HG02870 (cell line): ENCODE measurements around the gene LRP4.
"Not testable (repeated sequence)": the region's sequence is repeated elsewhere in the genome, so short reads cannot be mapped to it uniquely, and the experiment has no call there.

Source experiments
- ATAC-seq: cut with Tn5 transposase; IDR thresholded peaks from one replicate; pipeline ENCODE4 v1.9.1; 2021; ENCODE audit warnings: mild to moderate bottlenecking, moderate library complexity; ENCODE audit not compliant: unreplicated experiment

Gene LRP4

DNA sequence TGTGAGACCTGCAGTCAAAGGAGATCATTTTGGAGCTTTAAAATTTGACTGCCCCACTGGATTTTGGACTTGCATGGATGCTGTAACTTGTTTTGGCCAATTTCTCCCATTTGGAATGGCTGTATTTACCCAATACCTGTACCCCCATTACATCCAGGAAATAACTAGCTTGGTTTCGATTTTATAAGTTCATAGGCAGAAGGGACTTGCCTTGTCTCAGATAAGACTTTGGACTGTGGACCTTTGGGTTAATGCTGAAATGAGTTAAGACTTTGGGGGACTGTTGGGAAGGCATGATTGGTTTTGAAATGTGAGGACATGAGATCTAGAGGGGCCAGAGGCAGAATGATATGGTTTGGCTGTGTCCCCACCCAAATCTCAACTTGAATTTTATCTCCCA is 10.4 kb upstream of the LRP4 start:
- not testable (repeated sequence) for ATAC-seq

GRCh38 chr11:46927928-46928327 is 9.6 kb upstream of the LRP4 start:
- not testable (repeated sequence) for ATAC-seq

GRCh38 chr11:46920755-46921154 is 2.4 kb upstream of the LRP4 start:
- ATAC-seq = no peak

GRCh38 chr11:46918788-46919513 is 601 bp upstream of the LRP4 start:
- no peak for ATAC-seq

GRCh38 chr11:46917762-46918082 is 628 bp downstream of the LRP4 start:
- no peak for ATAC-seq

- ATAC-seq = no peak
Measured at GRCh38 chr11:46917109-46917761, 1.1 kb downstream of the LRP4 start.

DNA sequence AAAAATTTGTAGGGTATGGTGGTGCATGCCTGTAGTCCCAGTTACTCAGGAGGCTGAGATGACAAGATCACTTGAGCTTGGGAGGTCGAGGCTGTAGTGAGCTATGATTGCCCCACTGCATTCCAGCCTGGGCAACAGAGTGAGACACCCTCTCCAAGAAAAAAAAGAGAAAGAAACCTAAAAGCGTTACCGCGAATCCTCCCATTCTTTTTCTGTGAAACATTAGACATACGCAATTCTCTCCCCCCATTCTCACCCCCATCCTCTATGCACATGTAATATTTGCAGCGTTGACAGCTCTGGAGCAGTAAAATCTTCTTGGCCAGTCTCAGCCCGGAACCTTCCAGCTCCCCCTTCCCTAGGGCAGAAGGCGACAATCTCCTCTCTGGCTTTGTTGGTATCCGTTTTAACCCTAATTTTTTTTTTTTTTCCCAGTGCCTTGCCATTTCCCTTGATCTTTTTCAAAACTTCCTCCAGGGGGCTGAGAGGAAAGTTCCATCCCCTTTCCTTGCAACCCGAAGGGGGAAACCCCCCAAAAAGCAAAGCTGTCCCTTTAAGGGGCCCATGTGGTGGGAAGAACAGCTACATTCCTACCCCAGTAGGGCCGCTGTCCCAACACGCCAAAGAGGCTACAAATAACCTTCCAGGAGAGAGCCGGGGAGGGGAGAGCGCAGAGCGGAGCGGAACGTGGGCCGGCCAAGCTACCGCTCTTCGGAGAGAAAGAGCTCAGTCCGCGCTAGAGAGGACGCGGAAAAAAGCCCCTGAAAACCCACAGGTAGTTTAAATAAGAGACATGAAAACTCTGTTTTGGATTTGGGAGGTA is 1.9 kb downstream of the LRP4 start:
- no peak for ATAC-seq

DNA sequence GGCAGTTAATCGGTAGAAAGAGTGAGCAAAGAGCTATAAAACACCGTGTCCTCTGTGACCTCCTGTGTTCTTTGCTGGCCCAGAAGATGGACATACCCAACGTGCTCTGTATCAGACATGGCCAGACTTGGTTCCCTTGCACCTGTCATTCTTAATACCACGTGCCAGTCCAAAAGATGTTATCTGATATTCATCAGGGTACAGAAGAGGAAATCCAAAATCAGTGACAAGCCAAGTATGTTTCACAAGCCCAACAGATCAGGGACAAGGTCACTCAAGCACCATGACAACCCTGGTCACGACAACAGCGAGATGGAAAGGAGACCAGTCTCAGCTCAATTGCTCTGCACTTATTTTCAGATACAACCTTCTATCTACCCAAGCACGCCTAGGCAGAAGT is 3.4 kb downstream of the LRP4 start:
- ATAC-seq = no peak

DNA sequence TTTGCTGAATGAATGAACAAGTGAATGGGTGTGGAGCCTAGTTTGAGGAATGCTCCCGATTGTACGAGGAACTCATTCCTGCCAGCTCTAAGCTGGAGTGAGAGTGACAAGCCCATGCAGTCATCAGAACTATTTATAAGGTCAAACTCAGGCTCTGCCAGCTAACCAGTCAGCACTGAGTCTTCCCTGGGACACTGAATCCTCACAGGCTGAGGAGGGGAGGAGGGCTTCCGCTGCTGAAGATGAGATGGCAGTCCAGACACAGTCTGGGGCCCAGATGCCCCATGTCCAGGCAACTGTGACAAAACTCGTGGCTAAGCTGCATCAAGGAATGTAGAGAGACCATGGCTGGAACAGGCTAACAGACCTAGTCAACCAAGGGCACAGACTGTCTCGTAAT is 4.0 kb downstream of the LRP4 start:
- ATAC-seq = no peak

DNA sequence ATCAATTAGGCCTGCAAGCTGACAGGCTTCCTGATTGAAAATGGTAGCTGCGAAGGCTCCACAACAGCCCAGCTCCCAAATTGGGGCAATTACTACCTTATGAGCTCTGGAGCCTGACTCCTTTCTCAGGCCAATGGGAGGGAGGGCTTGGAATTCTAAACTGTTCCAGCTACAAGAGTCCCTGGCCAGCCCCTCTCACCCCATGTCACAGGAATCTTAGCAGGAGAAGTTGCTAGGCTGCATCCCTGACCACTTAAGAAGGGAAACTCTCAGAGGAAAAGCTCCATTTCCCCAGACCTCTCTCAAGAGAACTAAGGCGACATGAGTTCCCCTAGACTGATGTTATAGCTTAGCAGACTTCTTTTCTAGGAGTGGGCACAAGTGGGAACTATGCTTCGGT is 4.9 kb downstream of the LRP4 start:
- no peak for ATAC-seq

DNA sequence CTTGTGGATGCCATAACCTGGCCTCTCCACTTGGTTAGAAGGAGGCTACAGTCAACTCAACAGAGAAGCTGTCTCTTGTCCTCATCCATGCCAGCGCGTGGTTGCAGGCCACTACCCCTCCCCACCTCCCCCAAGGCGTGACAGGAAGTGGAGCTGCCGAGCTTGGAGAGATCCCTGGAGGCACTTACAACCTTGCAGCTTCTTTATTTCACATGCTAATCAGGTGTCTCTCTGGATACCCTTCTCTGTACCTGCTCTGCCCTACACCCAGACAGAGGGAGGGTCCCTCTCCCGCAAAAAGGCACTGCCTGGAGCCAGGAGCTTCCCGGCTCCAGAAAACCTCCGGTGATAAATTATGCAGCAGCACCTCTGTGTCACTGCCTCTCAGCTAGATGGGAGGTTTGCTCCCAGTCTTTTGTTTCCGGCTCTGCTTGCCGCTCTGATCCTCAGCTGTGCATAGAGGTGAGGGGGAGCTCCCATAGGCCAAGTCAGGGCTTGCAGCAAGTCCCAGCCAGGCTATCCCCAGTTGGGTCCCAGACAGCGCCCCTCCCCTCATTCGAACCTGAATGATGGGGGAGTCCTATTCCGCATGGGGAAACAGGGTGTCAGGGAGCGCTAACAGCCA is 5.7 kb downstream of the LRP4 start:
- no peak for ATAC-seq

- no peak for ATAC-seq
Measured at GRCh38 chr11:46907606-46908005, 10.7 kb downstream of the LRP4 start.

GRCh38 chr11:46906609-46907041 is 11.7 kb downstream of the LRP4 start:
- ATAC-seq = no peak

GRCh38 chr11:46905806-46906205 is 12.5 kb downstream of the LRP4 start:
- no peak for ATAC-seq

DNA sequence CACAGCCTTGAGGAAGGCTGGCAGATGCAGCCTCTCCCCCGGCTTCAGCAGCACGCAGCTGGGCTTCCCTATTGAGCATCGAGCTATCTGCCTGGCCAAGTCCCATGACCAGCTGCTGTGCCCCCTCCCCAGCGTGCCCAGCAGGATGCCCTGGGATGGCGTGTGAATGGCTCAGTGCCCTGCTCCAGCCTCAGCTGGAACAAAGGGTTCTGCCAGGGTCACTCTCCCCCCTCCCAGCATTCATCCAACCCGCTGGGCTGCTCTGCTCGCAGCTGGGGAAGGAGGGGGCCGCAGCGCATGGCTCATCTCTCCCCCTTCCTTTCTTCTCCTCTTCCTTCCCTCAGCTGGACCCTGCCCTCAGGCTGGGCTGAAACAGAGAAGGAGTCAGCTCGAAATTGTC is 14.5 kb downstream of the LRP4 start:
- ATAC-seq = no peak

DNA sequence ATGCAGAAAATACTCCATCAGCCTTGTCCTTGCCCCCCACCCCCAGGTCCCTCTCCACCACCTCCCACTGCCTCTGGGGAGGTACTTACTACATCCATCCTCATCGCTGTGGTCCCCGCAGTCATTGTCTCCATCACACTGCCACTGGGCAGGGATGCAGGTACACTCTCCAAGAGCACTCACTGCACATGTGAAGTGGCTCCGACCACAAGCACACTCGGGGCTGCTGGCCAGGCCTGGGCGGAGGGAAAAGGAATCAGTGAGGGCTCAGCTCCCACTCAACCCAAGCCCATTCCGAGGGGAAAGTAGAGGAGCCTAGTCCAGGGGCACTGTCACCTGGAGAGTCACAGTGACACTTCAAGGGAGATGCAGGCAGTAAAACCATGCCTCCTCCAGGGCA is 15.7 kb downstream of the LRP4 start:
- no peak for ATAC-seq

GRCh38 chr11:46901156-46901555 is 17.2 kb downstream of the LRP4 start:
- ATAC-seq = no peak

DNA sequence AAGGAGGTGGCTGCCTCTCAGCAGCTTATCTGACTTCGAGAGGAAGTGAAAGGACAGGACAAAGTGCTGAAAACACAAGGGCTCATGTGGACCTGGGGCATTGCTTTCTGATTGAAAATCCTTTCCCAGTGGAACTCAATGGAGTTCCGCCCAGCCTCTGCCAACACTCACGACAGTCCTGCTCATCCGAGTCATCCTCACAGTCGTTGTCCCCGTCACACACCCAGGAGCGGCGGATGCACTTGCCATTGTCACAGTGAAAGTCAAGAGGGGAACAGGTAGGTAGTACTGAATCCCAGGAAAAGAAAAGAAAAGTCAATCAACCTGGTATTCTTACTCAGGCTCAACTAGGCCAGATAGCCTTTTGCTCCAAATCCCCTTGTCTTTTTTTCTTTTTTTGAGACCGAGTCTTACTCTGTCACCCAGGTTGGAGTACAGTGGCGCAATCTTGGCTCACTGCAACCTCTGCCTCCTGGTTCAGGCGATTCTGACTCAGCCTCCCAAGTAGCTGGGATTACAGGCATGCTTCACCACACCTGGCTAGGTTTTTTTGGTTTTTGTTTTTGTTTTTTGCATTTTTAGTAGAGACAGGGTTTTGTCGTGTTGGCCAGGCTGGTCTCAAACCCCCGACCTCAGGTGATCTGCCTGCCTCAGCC is 18.1 kb downstream of the LRP4 start:
- no peak for ATAC-seq

DNA sequence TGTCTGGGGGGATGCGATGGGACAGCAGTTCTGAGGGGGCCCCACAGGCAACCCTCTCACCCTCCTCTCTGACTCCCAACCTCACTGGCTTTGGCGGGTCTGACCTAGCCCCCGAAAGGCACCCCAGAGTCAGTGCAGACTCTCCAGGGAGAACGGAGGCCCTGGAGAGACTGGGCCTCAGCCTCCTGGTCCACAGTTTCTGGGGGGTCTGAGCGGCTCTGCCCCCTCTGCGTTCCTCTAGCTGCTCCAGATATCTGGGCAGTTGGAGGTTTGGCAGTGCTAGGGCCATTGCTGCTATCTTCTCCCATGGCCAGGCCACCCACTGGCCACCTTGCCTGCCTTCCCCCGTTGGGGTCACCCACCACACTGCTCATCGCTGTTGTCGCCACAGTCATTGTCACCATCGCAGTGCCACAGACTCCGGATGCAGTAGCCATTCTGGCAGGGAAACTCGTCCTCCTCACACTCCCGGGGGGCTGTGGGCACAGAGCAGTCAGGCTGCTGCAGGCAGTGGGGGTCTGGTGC is 18.8 kb downstream of the LRP4 start:
- no peak for ATAC-seq

GRCh38 chr11:46898396-46899095 is 19.8 kb downstream of the LRP4 start:
- no peak for ATAC-seq
